OCI-LY1 (cell line): ENCODE data around the gene PNPLA7.
"Not testable (repeated sequence)": the region's sequence is repeated elsewhere in the genome, so short reads cannot be mapped to it uniquely, and the experiment has no call there.

Source experiments
- H2AFZ ChIP-seq: fragments of 200-600 bp; sonication (generic), shearing (Covaris generic); 2 replicates; pipeline ENCODE4 v1.6.0; 2014; ENCODE audit warnings: antibody characterized with exemption, mild to moderate bottlenecking, low read length
- H3F3A ChIP-seq: fragments of 200-600 bp; sonication (generic), shearing (Covaris generic); 2 replicates; pipeline ENCODE4 v1.6.0; 2014; ENCODE audit warnings: mild to moderate bottlenecking, antibody characterized with exemption, low read length, moderate library complexity; ENCODE audit not compliant: insufficient read depth
- H3K27ac ChIP-seq: fragments of 200-600 bp; sonication (generic); 2 replicates; pipeline ENCODE4 v1.5.1; 2014; ENCODE audit warnings: low read length, mixed run types, mild to moderate bottlenecking, low read depth; ENCODE audit not compliant: poor library complexity, severe bottlenecking
- H3K27me3 ChIP-seq: fragments of 200-600 bp; sonication (generic); 2 replicates; pipeline ENCODE4 v1.6.0; 2014; ENCODE audit warnings: antibody characterized with exemption, mild to moderate bottlenecking, low read length, moderate library complexity; ENCODE audit not compliant: insufficient read depth
- H3K36me3 ChIP-seq: fragments of 200-600 bp; sonication (generic); 2 replicates; pipeline ENCODE4 v1.6.1; 2014; ENCODE audit warnings: mild to moderate bottlenecking, antibody characterized with exemption, low read length, moderate library complexity, mixed read lengths; ENCODE audit not compliant: insufficient read depth
- H3K4me1 ChIP-seq: fragments of 200-600 bp; sonication (generic); 2 replicates; pipeline ENCODE4 v1.5.1; 2014; ENCODE audit warnings: mild to moderate bottlenecking, low read length, moderate library complexity; ENCODE audit not compliant: insufficient read depth, severe bottlenecking
- H3K4me2 ChIP-seq: fragments of 200-600 bp; sonication (generic), shearing (Covaris generic); 2 replicates; pipeline ENCODE4 v1.6.1; 2014; ENCODE audit warnings: low read length
- H3K4me3 ChIP-seq: fragments of 200-600 bp; sonication (generic); 2 replicates; pipeline ENCODE4 v1.5.1; 2014; ENCODE audit warnings: low read length, low read depth, mild to moderate bottlenecking, mixed read lengths; ENCODE audit not compliant: poor library complexity, severe bottlenecking
- H3K79me2 ChIP-seq: fragments of 200-600 bp; shearing (Covaris generic); 2 replicates; pipeline ENCODE4 v1.6.1; 2016; ENCODE audit warnings: mixed run types, low read length, mixed read lengths; ENCODE audit not compliant: insufficient read depth
- H3K9ac ChIP-seq: fragments of 200-600 bp; sonication (generic), shearing (Covaris generic); 2 replicates; pipeline ENCODE4 v1.6.1; 2014; ENCODE audit warnings: mild to moderate bottlenecking, low read length, mixed read lengths
- H3K9me2 ChIP-seq: fragments of 200-600 bp; sonication (generic), shearing (Covaris generic); 2 replicates; pipeline ENCODE4 v1.6.1; 2014; ENCODE audit warnings: low read depth, mild to moderate bottlenecking, low read length, mixed read lengths
- H3K9me3 ChIP-seq: fragments of 200-600 bp; shearing (Covaris generic); 2 replicates; pipeline ENCODE4 v1.6.1; 2014; ENCODE audit warnings: low read length, mixed read lengths
- H4K20me1 ChIP-seq: fragments of 200-600 bp; sonication (generic), shearing (Covaris generic); 2 replicates; pipeline ENCODE4 v1.6.0; 2016; ENCODE audit warnings: mild to moderate bottlenecking, low read length; ENCODE audit not compliant: insufficient read depth
- CTCF ChIP-seq: fragments of 200-600 bp; sonication (generic), shearing (Covaris generic); IDR thresholded peaks from 2 replicates; pipeline ENCODE4 v1.5.1; 2017; ENCODE audit warnings: mild to moderate bottlenecking, antibody characterized with exemption, low read length, moderate library complexity, mixed read lengths
- EZH2 ChIP-seq: fragments of 200-600 bp; sonication (generic), shearing (Covaris generic); IDR thresholded peaks from 2 replicates; pipeline ENCODE4 v1.8.0; 2017; ENCODE audit warnings: borderline replicate concordance, mixed run types, mild to moderate bottlenecking, antibody characterized with exemption, low read length, moderate library complexity, mixed read lengths

PNPLA7 gene

DNA sequence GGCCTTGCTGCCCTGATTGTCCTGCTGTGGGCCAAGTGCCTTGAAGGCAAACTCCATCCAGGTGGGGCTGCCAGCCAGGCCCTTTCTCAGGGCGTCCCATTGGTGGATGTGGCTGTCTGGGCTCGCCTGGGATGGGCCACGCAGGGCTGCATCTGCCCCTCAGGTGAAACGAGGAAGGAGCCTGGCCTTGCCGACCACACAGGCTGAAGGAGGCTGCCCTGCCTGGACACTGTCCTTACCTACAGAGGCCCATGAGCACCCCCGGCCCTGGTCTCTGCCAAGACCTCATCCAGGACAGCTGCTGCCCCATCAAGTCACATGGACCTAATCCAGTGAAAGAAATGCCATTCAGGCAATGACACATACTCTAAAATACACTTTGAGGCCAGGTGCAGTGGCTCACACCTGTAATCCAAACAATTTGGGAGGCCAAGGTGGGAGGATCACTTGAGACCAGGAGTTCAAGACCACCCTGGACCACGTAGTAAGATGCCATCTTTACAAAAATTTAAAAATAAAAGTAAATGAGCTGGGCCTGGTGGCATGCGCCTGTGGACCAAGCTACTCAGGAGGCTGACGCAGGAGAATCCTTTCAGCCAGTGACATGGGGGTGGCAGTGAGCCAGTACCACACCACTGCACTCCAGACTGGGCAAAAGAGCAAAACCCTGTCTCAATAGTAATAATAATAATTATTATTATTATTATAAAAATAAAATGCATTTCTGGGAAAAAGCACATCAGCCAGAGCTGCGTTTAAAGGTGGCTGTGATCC is 33.9 kb downstream of the PNPLA7 start:
- Histone ChIP-seq H3K9ac (no peak overlapping the region), H4K20me1 (no peaks in the 10 kb centered on the region), H3K36me3 (no peaks in the 10 kb centered on the region), H3K9me3 (no peaks in the 10 kb centered on the region), H3K4me2 (no peak overlapping the region), H3K27ac (no peak overlapping the region), H3K27me3 (no peaks in the 10 kb centered on the region), H3K9me2 (no peaks in the 10 kb centered on the region), H3F3A (no peaks in the 10 kb centered on the region), H3K4me1 (no peaks in the 10 kb centered on the region), H2AFZ (no peak overlapping the region), H3K4me3 (no peak overlapping the region), H3K79me2 (no peaks in the 10 kb centered on the region)
- TF ChIP-seq EZH2 (no peak), CTCF (no peak)

- Histone ChIP-seq H4K20me1 (no peaks in the 10 kb centered on the region), H3K4me1 (no peaks in the 10 kb centered on the region), H3K9me2 (no peaks in the 10 kb centered on the region), H3F3A (no peaks in the 10 kb centered on the region), H3K4me2 (no peak overlapping the region), H3K9me3 (no peaks in the 10 kb centered on the region), H3K9ac (no peak overlapping the region), H2AFZ (no peak overlapping the region), H3K27ac (no peak overlapping the region), H3K27me3 (no peaks in the 10 kb centered on the region), H3K79me2 (no peaks in the 10 kb centered on the region), H3K36me3 (no peaks in the 10 kb centered on the region), H3K4me3 (no peak overlapping the region)
- TF ChIP-seq EZH2 (no peak), CTCF (no peak)
Measured at GRCh38 chr9:137515338-137515724, 34.9 kb downstream of the PNPLA7 start.

- no peak overlapping the region for H3K9ac ChIP-seq
- no peaks in the 10 kb centered on the region for H3K4me1 ChIP-seq
- H3K27ac ChIP-seq, result no peak overlapping the region
- no peak overlapping the region for H3K4me3 ChIP-seq
- no peaks in the 10 kb centered on the region for H3K27me3 ChIP-seq
- H3F3A ChIP-seq, result no peaks in the 10 kb centered on the region
- no peaks in the 10 kb centered on the region for H3K79me2 ChIP-seq
- no peak overlapping the region for H3K4me2 ChIP-seq
- no peaks in the 10 kb centered on the region for H3K36me3 ChIP-seq
- no peaks in the 10 kb centered on the region for H4K20me1 ChIP-seq
- H3K9me2 ChIP-seq, result no peaks in the 10 kb centered on the region
- TF ChIP-seq EZH2, result no peak
- no peak for TF ChIP-seq CTCF
- H2AFZ ChIP-seq, result no peak overlapping the region
- H3K9me3 ChIP-seq, result no peaks in the 10 kb centered on the region
Measured at GRCh38 chr9:137514691-137515337, 35.4 kb downstream of the PNPLA7 start.

GRCh38 chr9:137513801-137514570 is 36.2 kb downstream of the PNPLA7 start:
- not testable (repeated sequence) for H3K4me2 ChIP-seq, H3K4me1 ChIP-seq, H3K9me2 ChIP-seq, H3K9ac ChIP-seq, H4K20me1 ChIP-seq, H2AFZ ChIP-seq, H3F3A ChIP-seq, H3K27me3 ChIP-seq, H3K36me3 ChIP-seq, H3K27ac ChIP-seq, H3K9me3 ChIP-seq, H3K79me2 ChIP-seq, H3K4me3 ChIP-seq

DNA sequence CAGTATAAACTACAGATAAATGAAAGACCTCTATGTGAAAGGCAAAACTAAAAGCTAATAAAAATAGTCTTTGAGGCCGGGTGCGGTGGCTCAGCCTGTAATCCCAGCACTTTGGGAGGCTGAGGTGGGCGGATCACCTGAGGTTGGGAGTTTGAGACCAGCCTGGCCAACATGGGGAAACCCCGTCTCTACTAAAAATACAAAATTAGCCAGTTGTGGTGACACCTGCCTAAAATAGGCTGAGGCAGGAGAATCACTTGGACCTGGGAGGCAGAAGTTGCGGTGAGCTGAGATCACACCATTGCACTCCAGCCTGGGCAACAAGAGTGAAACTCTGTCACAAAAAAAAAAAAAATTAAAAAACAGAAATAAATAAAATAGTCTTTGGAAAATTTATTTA is 37.1 kb downstream of the PNPLA7 start:
- not testable (repeated sequence) for H3K27ac ChIP-seq, H3K4me3 ChIP-seq, H3K9ac ChIP-seq, H3K79me2 ChIP-seq, H3K27me3 ChIP-seq, H3K36me3 ChIP-seq, H2AFZ ChIP-seq, H3K9me2 ChIP-seq, H3F3A ChIP-seq, H3K9me3 ChIP-seq, H4K20me1 ChIP-seq, H3K4me1 ChIP-seq, H3K4me2 ChIP-seq
